HT-29 (cell line): ENCODE measurements around the gene JAG1. TPM values are rescaled to one million over a fixed set of nuclear protein-coding genes. Genes with fewer than 3 reads are reported as not detected.
"Not testable (repeated sequence)": the region's sequence is repeated elsewhere in the genome, so short reads cannot be mapped to it uniquely, and the experiment has no call there.

ENCODE experiments used
- DNase-seq: peaks from one replicate; pipeline ENCODE4 v3.0.0-alpha.2; 2015; ENCODE audit warnings: low spot score
- total RNA-seq: library from RNA; depleted of rRNA; stranded (reverse); fragments of >200 nt; shearing (Covaris generic); gene quantifications from 2 replicates; pipeline ENCODE4 v1.2.3, GENCODE V29; 2014

The JAG1 gene
- total RNA-seq, 1 experiment from 2014 or later: 15.5 TPM

- peak; percentile 57 for DNase-seq
Observed at GRCh38 chr20:10611357-10611756, 62.4 kb downstream of the JAG1 start.

GRCh38 chr20:10610251-10610650, 63.5 kb downstream of the JAG1 start:
- DNase-seq: no peak

- DNase-seq: no peak
Observed at GRCh38 chr20:10609770-10610169, 64.0 kb downstream of the JAG1 start.

GRCh38 chr20:10609276-10609675, 64.5 kb downstream of the JAG1 start:
- DNase-seq: no peak

- no peak for DNase-seq
Observed at GRCh38 chr20:10605547-10606195, 68.1 kb downstream of the JAG1 start.

- DNase-seq: no peak
Observed at GRCh38 chr20:10604865-10605440, 68.8 kb downstream of the JAG1 start.

- peak; percentile 46 for DNase-seq
Observed at GRCh38 chr20:10603971-10604864, 69.6 kb downstream of the JAG1 start.

GRCh38 chr20:10603378-10603777, 70.4 kb downstream of the JAG1 start:
- DNase-seq: no peak

GRCh38 chr20:10602221-10602871, 71.5 kb downstream of the JAG1 start:
- DNase-seq: no peak

- no peak for DNase-seq
Observed at GRCh38 chr20:10597637-10598036, 76.2 kb downstream of the JAG1 start.

GRCh38 chr20:10596710-10597121, 77.1 kb downstream of the JAG1 start:
- no peak for DNase-seq

- DNase-seq: no peak
Observed at GRCh38 chr20:10595985-10596384, 77.8 kb downstream of the JAG1 start.

- DNase-seq: no peak
Observed at GRCh38 chr20:10595266-10595665, 78.5 kb downstream of the JAG1 start.

GRCh38 chr20:10594296-10594868, 79.4 kb downstream of the JAG1 start:
- DNase-seq: no peak

- DNase-seq: no peak
Observed at GRCh38 chr20:10591946-10592521, 81.8 kb downstream of the JAG1 start.

GRCh38 chr20:10590950-10591671, 82.7 kb downstream of the JAG1 start:
- DNase-seq: no peak

GRCh38 chr20:10590446-10590845, 83.4 kb downstream of the JAG1 start:
- DNase-seq: not testable (repeated sequence)
